ENCODE results near the gene WDR38. TPM values are rescaled to one million over a fixed set of nuclear protein-coding genes. Genes with fewer than 3 reads are reported as not detected.

The WDR38 gene
- total RNA-seq, 4 donors from 2014 or later = not detected

GRCh38 chr9:124884376-124884775 lies 31.1 kb downstream of the WDR38 start:
- TF ChIP-seq CTCF (IDR thresholded peaks at IDR 0.05; ENCODE audit: low read depth) = no peak

- no peak for TF ChIP-seq CTCF (IDR thresholded peaks at IDR 0.05; ENCODE audit: low read depth)
Observed at GRCh38 chr9:124885551-124885950, 32.3 kb downstream of the WDR38 start.

- TF ChIP-seq CTCF (IDR thresholded peaks at IDR 0.05; ENCODE audit: low read depth) = no peak
Observed at GRCh38 chr9:124886461-124886860, 33.2 kb downstream of the WDR38 start.

GRCh38 chr9:124886866-124887492 lies 33.7 kb downstream of the WDR38 start:
- no peak for TF ChIP-seq CTCF (IDR thresholded peaks at IDR 0.05; ENCODE audit: low read depth)

- no peak for TF ChIP-seq CTCF (IDR thresholded peaks at IDR 0.05; ENCODE audit: low read depth)
Observed at GRCh38 chr9:124887832-124888231, 34.6 kb downstream of the WDR38 start.

GRCh38 chr9:124889006-124889405 lies 35.7 kb downstream of the WDR38 start:
- TF ChIP-seq CTCF (IDR thresholded peaks at IDR 0.05; ENCODE audit: low read depth) = no peak

GRCh38 chr9:124890179-124890578 lies 36.9 kb downstream of the WDR38 start:
- TF ChIP-seq CTCF (IDR thresholded peaks at IDR 0.05; ENCODE audit: low read depth) = no peak
